ENCODE data around the gene EYA3.

EYA3 gene

GRCh38 chr1:27979151-27979858 lies 109.1 kb downstream of the EYA3 start:
- no peak for FAIRE-seq
- DNase-seq (ENCODE audit: insufficient read length, low spot score): no peak
- TF ChIP-seq, protein P1, sequence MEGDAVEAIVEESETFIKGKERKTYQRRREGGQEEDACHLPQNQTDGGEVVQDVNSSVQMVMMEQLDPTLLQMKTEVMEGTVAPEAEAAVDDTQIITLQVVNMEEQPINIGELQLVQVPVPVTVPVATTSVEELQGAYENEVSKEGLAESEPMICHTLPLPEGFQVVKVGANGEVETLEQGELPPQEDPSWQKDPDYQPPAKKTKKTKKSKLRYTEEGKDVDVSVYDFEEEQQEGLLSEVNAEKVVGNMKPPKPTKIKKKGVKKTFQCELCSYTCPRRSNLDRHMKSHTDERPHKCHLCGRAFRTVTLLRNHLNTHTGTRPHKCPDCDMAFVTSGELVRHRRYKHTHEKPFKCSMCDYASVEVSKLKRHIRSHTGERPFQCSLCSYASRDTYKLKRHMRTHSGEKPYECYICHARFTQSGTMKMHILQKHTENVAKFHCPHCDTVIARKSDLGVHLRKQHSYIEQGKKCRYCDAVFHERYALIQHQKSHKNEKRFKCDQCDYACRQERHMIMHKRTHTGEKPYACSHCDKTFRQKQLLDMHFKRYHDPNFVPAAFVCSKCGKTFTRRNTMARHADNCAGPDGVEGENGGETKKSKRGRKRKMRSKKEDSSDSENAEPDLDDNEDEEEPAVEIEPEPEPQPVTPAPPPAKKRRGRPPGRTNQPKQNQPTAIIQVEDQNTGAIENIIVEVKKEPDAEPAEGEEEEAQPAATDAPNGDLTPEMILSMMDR (IDR thresholded peaks at IDR 0.05; ENCODE audit: insufficient read depth, missing control alignments): peak; percentile 54

DNA sequence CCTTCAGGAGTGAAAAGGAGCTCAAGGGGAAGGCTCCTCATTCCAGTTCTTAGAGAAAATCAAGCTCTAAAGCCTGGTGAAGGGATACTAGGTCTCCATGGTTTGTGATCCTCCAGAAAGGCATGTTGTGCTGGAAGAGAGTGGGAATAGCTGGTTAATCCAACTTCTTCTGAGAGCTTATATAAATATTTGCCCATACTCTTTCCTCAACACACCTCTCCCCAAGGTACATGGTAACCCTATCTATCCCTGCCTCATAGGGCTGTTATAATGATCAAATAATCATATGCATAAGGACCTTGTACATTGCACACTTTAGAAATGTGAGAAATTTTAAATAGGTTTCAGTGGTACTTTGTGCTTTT lies 114.0 kb downstream of the EYA3 start:
- FAIRE-seq (no peak), DNase-seq (ENCODE audit: insufficient read length, low spot score) (no peak)
- TF ChIP-seq, protein P1 (IDR thresholded peaks at IDR 0.05; ENCODE audit: insufficient read depth, missing control alignments): no peak

DNA sequence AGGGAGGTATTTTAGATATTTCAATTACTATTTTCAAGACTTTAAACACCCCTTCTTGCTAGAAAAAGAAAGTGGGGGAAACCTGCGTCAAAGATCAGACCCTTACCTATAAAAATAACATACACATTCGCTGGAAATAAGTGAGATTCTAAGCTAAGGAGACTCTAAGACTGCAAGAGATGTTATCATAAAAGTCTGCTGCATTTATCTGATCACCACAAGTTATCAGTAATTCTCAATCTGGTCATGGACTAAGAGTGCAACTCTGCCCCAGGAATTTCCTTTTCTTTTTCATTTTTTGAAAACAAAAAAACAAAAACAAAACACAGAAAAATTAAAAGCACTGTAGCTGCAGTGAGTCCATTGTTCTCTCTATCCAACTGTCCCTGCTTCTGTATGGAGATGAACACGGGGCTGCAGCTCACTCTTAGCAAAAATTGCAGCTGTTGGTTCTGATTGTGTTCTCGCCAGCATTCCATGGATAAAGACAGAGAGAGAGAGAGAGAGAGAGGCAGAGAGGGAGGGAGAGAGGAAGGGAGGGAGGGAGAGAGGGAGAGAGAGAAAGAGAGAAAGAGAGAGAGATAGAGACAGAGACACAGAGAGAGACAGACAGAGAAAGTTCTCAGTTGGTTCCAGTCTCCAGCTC lies 114.5 kb downstream of the EYA3 start:
- DNase-seq (ENCODE audit: insufficient read length, low spot score) (no peak), FAIRE-seq (no peak)
- TF ChIP-seq, protein P1 (IDR thresholded peaks at IDR 0.05; ENCODE audit: insufficient read depth, missing control alignments): no peak

GRCh38 chr1:27972141-27972540 lies 116.3 kb downstream of the EYA3 start:
- no peak for DNase-seq (ENCODE audit: insufficient read length, low spot score)
- FAIRE-seq: no peak
- TF ChIP-seq, protein P1 (IDR thresholded peaks at IDR 0.05; ENCODE audit: insufficient read depth, missing control alignments): no peak

GRCh38 chr1:27971674-27972073 lies 116.7 kb downstream of the EYA3 start:
- no peak for DNase-seq (ENCODE audit: insufficient read length, low spot score)
- no peak for FAIRE-seq
- TF ChIP-seq, protein P1 (IDR thresholded peaks at IDR 0.05; ENCODE audit: insufficient read depth, missing control alignments): no peak

GRCh38 chr1:27970401-27970800 lies 118.0 kb downstream of the EYA3 start:
- TF ChIP-seq, protein P1 (IDR thresholded peaks at IDR 0.05; ENCODE audit: insufficient read depth, missing control alignments): no peak
- no peak for DNase-seq (ENCODE audit: insufficient read length, low spot score)
- no peak for FAIRE-seq

DNA sequence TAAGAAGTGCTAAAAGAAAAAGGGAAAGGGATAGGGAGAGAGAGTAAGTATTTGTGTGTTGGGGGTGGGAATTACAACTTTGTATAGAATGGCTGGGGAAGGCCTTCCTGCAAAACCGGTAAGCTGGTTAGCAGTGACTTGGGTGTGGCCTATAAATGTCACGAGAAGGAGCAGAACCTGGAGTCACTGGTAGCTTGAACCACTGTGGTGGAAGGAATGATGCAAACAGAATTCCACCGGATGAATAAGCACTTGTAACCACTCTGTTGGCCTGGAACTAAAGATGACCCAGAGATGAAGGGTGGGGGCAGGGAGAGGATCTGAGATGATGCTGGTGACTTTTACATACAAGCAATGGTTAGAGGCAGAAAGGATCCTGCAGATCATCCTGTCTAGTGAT lies 119.7 kb downstream of the EYA3 start:
- no peak for FAIRE-seq
- no peak for DNase-seq (ENCODE audit: insufficient read length, low spot score)
- TF ChIP-seq, protein P1 (IDR thresholded peaks at IDR 0.05; ENCODE audit: insufficient read depth, missing control alignments): no peak

Measured in D721Med (cell line).